GM12892 (cell line): Measurements from ENCODE around the gene FBRSL1.
A peak's percentile ranks its signal among the peaks of the same experiment; 100 is the strongest.

Experiments used
- DNase-seq: peaks from one replicate; pipeline ENCODE4 v3.0.0; 2011; ENCODE audit not compliant: insufficient read length
- FAIRE-seq: peaks from 2 replicates; lab custom pipeline; 2011; peaks lifted over from hg19 to GRCh38; lab: Jason Lieb, UNC
- POLR2A ChIP-seq: IDR thresholded peaks from 2 replicates; pipeline ENCODE4 v1.6.1; 2011; ENCODE audit warnings: low read depth, low read length, control low read depth
- POLR2AphosphoS5 ChIP-seq: IDR thresholded peaks from 2 replicates; pipeline ENCODE4 v1.6.1; 2011; ENCODE audit warnings: low read depth, low read length, control low read depth
- TAF1 ChIP-seq: IDR thresholded peaks from 2 replicates; pipeline ENCODE4 v1.6.1; 2011; ENCODE audit warnings: low read depth, mild to moderate bottlenecking, control low read depth, low read length, borderline replicate concordance

Gene FBRSL1

DNA sequence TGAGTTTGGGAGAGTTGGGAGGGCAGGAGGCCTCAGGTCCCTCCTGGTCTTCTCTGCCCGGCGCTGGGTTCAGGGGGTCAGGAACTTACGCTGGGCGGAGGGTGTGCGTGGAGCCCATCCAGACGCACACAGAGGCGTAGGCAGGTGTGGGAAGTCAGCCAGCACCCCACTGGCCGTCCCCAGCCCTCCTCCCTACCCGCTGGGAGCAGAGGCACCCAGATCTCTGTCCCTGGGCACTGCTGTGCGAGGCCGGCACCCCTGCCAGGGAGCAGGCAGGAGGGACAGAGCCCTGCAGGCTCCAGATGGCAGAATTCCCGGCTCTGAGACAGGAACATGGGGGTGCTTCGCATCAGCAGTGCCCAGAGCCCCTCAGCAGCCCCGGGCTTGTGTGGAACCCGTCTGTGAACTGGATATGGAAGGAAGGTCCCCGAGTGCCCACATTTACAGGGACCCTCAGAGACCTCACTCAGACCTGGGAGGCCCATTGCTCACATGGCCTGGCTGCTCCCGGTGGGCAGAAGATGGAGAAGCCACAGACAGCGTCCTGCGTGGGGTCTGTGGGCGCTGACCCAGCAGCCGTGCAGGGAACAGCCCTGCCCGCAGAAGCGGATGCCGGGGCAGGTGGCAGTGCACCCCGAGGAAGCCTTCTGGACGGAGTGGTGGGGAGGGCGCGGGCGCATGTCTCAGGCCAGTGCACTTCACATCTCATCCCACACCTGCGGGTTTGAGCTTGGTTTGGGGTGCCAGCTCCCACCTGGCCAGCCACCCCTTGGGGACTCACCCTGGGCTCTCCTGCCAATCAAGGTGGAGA, 61.1 kb downstream of the FBRSL1 start:
- DNase-seq: no peak
- no peak for FAIRE-seq
- TF ChIP-seq TAF1 (no peak), POLR2AphosphoS5 (no peak), POLR2A (no peak)

DNA sequence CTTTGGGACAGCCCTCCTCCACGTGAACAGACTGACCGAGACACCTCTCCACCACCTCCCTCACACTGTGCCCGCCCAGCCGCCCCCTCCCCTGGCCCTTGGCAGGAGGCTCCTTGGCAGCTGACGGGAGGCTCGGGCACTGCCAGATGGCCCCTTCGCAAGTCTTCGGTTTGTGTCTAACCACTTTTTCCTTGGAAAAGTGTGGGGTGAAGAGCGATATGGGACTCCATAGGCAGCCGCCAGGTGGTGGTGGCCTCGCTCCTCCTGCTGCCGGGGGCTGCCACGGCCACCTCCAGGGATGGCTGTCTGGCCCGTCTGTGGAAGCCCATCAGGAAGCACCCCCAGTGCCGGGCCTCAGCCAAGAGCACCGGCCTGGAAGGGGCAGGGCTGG, 61.7 kb downstream of the FBRSL1 start:
- DNase-seq: no peak
- TF ChIP-seq TAF1 (no peak), POLR2A (no peak), POLR2AphosphoS5 (no peak)
- no peak for FAIRE-seq

DNA sequence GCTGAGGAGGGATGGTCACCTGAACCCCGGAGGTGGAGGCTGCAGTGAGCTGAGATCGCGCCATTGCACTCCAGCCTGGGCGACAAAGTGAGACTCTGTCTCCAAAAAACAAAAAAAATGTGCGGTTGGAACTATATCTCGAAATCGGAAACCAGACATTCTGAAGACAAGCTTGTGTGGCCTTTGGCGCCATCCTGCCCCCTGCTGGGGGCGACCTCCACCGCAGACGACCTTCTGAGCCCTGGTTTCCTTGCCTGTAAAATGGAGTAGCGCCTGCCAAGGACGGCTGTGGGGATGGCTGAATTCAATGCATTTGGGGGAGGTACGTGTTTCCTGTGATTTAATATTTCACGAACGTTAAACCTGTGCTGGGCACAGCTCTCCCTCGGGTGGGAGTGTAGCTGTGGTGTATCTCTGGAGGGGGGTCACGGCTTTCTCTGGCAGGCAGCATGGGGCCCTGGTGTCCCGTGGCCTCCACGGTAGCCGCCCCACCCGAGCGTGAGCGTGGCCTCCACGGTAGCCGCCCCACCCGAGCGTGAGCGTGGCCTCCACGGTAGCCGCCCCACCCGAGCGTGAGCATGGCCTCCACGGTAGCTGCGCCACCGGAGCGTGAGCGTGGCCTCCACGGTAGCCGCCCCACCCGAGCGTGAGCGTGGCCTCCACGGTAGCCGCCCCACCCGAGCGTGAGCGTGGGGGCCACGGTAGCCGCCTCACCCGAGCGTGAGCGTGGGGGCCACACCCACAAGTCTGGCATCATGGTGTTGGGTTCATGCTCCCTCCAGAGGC, 65.1 kb downstream of the FBRSL1 start:
- TF ChIP-seq POLR2A: no peak
- TF ChIP-seq TAF1: no peak
- TF ChIP-seq POLR2AphosphoS5: no peak
- DNase-seq: no peak

DNA sequence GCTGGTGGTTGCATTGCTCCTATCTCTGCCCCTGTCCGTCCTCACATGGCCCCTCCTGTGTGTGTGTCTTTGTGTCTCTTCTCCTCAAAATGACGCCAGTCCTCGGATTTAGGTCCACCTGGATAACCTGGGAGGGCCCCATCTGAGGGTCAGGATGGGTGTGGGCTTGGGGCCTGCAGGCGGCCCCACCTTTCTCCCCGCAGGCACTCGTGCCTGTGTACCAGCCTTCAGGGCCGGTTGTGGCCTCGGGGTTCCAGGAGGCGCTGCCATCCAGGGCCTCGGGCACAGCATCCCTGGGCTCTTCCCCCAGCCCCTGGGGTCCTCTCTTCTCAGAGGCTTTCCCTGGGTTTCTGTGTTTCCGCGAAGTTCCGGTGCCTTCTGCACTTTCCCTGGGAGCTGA, 65.7 kb downstream of the FBRSL1 start:
- DNase-seq (no peak), FAIRE-seq (no peak)
- TF ChIP-seq POLR2A: no peak
- no peak for TF ChIP-seq POLR2AphosphoS5
- no peak for TF ChIP-seq TAF1

More for the DNA sequence above, 65.1 kb downstream of the FBRSL1 start:
- no peak for FAIRE-seq

DNA sequence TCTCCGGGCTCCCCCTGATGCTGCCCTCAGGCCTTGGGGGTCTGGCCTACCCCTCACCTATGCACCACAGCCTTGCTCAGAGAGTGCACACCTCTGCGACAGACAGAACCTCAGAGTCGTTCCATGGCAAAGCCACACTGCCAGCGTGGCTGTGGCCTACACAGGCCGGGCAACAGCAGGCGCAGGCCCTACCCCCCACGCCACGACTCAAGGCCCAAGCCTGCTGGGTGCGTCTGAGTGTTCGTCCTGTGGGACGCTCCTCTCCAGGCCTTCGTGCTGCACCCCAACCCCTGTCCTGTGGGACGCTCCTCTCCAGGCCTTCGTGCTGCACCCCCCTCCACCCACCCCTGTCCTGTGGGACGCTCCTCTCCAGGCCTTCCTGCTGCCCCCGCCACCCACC, 66.3 kb downstream of the FBRSL1 start:
- DNase-seq: no peak
- TF ChIP-seq POLR2AphosphoS5 (no peak), TAF1 (no peak), POLR2A (no peak)
- FAIRE-seq: no peak

DNA sequence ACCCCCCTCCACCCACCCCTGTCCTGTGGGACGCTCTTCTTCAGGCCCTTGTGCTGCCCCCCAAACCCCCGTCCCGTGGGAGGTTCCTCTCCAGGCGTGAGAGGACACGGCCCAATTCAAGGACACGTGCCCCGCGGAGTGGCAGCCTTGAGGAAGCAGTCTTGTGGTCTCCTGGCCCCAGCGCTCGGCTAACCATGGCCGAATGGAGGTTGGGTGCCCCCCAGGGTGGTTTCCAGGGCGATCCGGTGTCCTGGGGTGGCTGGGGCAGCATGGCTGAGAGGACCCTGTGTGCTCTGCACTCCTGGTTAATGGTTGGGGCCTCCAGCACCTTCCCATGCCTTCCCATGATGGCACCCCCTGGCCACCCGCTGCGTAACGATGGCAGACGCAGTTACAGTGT, 66.8 kb downstream of the FBRSL1 start:
- DNase-seq (no peak), FAIRE-seq (no peak)
- no peak for TF ChIP-seq POLR2AphosphoS5
- TF ChIP-seq TAF1: no peak
- TF ChIP-seq POLR2A: no peak

DNA sequence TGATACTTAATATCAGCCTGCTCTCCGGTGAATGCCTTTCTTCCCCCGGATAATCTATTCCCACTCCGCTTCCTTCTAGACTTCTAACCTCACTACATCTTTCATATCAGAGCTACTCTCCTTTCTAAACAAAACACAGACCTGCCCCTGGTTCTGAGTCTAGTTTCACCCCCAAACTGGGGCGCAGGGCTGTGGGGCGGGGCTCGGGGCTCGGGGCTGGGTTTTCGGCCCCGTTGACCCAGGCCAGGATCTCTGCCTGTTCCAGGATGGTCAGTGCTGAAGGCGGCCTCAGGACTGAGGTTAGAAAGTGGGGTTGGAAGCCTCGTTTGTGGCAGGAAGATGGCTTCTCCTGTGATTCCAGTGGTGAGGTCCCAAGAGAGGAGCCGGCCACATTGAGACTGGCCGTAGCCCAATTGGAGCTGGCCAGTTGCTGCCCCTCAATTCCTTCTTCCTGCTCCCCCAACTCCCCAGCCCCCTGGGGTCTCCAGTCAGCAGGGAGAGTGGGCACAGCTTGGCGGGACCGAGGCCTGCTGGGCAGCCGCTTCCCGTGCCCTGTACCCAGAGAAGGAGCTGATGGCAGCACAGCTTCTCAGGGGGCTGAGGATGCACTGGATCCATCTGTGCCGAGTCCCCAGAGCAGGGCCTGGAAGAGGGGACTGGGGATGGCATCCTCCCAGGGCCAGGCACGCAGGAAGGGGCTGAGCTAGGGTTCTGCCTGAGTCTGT, 67.5 kb downstream of the FBRSL1 start:
- no peak for TF ChIP-seq TAF1
- TF ChIP-seq POLR2A: no peak
- TF ChIP-seq POLR2AphosphoS5: no peak
- FAIRE-seq (no peak), DNase-seq (no peak)

DNA sequence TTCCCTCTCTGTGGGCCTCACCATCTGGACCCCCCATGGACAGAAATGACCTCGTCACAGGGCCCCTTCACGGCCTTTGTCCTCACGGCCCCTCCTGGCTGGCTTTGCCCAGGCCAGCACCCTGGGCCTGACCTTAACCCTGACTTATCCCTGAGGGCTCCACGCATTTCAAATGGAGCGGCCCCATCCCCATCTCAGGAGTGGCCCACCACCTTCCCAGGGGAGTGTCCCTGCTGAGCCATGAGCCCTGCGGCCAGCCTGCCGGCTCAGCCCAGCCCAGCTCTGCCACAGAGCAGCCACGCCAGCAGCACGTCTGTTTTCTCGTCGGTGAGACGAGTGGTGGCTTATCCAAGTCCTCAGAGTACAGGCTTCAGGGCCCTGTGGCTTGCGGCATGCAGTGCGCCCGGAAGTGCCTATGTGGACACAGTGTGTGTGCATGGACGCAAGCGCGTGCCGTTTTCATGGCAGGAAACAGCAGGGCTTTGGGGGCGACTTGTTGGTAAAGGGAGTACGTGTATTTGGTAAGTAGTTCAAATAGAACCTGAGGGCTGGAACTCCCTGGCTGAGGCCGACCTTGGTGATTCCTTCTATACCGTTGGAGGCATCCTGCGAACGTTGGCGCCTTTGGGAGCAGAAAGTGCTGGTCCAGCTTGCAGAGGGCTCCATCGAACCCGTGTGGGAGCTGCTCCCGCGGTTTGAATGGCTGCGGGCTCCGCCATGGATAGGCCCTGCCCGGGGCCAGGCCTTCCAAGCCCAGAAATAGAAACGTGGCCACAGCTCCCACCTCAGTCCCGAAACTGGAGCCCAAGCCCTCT, 68.3 kb downstream of the FBRSL1 start:
- TF ChIP-seq POLR2A (no peak), TAF1 (no peak), POLR2AphosphoS5 (no peak)
- no peak for DNase-seq
- no peak for FAIRE-seq

DNA sequence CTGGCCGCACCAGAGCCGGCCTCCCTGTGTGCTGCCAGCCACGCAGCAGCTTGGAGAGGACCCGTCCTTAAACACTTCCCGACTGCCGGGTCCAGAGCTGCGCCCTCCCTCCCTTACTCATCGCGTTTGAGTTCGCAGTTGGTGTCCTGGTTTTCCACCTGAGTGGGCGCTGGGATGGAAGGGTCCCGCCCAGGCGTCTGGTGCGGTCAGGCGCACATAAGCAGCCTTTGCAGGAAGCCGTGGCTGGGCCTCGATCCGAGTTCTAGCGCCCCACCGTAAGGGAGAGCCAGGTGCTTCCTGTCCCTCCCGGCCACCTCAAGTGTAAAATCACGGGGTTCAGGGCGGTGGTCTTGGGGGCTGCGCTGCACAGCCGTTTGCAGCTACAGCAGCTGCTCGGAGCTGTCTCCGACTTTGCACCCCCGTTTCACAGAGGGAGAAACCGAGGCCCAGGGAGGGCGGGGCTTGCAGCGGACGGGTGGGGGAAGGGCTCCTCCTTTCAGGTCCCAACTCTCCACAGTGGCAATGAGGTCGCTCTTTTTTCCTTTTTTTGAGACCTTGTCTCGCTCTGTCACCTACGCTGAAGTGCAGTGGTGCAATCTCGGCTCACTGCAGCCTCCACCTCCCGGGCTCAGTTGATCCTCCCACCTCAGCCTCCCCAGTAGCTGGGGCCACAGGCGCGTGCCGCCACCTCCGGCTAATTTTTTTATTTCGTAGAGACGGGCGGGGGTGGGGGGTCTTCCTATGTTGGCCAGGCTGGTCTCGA, 69.1 kb downstream of the FBRSL1 start:
- FAIRE-seq (no peak), DNase-seq (no peak)
- TF ChIP-seq TAF1 (no peak), POLR2AphosphoS5 (no peak), POLR2A (no peak)

DNA sequence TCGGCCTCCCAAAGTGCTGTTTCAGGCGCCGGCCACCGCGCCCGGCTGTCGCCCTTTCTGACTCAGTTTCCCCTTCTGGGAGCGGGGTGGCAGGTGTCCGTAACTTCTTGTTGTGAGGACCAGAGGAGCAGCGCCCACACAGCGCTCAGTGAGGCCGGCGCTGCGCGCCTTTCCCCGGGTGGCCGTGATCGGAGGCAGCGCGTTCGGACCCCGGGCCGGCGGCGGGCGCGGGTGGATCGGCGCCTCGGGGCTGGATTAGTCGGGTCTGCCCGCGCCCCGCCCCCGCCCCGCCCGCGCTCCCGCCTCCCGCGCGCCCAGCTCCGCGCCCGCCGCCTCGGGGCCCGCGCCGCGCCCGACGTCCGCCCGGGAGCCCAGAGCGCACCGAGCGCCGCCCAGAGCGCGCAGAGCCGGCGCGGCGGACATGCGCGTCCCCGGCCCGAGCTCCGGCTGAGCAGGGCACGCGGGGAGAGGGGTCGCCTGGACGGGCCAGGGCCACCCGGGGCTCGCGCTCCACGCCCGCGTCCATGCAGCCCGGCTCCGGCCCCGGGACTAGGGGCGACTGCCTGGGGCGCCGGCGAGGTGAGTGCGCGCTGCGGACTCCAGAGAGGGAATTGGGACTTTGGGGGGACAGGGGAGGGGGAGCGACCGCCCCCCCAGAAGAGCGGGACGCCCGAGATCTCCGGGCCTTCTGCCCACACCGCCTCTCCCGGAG, 69.9 kb downstream of the FBRSL1 start:
- FAIRE-seq: no peak
- TF ChIP-seq POLR2A: peak; percentile 33; the same call in 1 of the 2 replicates
- TF ChIP-seq POLR2AphosphoS5: no peak
- peak; percentile 63 for DNase-seq
